Measurements from ENCODE around the gene E4F1. TPM values are rescaled to one million over a fixed set of nuclear protein-coding genes. Genes with fewer than 3 reads are reported as not detected.

E4F1 gene
- total and polyA plus RNA-seq, 2 of the 13 experiments (the other 11 are each of a cell fraction or from before 2014, with no cell fraction given): 13.8 to 19.5 TPM

- no peak for TF ChIP-seq RNF219 (CRISPR knock-in tag; IDR thresholded peaks at IDR 0.05)
- TF ChIP-seq, protein P1, sequence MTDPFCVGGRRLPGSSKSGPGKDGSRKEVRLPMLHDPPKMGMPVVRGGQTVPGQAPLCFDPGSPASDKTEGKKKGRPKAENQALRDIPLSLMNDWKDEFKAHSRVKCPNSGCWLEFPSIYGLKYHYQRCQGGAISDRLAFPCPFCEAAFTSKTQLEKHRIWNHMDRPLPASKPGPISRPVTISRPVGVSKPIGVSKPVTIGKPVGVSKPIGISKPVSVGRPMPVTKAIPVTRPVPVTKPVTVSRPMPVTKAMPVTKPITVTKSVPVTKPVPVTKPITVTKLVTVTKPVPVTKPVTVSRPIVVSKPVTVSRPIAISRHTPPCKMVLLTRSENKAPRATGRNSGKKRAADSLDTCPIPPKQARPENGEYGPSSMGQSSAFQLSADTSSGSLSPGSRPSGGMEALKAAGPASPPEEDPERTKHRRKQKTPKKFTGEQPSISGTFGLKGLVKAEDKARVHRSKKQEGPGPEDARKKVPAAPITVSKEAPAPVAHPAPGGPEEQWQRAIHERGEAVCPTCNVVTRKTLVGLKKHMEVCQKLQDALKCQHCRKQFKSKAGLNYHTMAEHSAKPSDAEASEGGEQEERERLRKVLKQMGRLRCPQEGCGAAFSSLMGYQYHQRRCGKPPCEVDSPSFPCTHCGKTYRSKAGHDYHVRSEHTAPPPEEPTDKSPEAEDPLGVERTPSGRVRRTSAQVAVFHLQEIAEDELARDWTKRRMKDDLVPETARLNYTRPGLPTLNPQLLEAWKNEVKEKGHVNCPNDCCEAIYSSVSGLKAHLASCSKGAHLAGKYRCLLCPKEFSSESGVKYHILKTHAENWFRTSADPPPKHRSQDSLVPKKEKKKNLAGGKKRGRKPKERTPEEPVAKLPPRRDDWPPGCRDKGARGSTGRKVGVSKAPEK (CRISPR knock-in tag; IDR thresholded peaks at IDR 0.05; ENCODE audit: borderline replicate concordance): no peak
- TF ChIP-seq REL (CRISPR knock-in tag; conservative IDR thresholded peaks at IDR 0.05): peak; percentile 89
- TF ChIP-seq ZNF484 (CRISPR knock-in tag; IDR thresholded peaks at IDR 0.05; ENCODE audit: borderline replicate concordance, low read depth): no peak
- peak; percentile 98 for TF ChIP-seq SRSF1 (optimal IDR thresholded peaks at IDR 0.05; ENCODE audit: low read depth, low read length)
- 0 out of 2 replicates have a peak, but pooled peaks have one; percentile 23 for TF ChIP-seq TEF (CRISPR knock-in tag; IDR thresholded peaks at IDR 0.05)
- TF ChIP-seq, protein P2, sequence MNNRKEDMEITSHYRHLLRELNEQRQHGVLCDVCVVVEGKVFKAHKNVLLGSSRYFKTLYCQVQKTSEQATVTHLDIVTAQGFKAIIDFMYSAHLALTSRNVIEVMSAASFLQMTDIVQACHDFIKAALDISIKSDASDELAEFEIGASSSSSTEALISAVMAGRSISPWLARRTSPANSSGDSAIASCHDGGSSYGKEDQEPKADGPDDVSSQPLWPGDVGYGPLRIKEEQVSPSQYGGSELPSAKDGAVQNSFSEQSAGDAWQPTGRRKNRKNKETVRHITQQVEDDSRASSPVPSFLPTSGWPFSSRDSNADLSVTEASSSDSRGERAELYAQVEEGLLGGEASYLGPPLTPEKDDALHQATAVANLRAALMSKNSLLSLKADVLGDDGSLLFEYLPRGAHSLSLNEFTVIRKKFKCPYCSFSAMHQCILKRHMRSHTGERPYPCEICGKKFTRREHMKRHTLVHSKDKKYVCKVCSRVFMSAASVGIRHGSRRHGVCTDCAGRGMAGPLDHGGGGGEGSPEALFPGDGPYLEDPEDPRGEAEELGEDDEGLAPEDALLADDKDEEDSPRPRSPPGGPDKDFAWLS (CRISPR knock-in tag; IDR thresholded peaks at IDR 0.05; ENCODE audit: borderline replicate concordance): peak; percentile 62; the same call in 1 of the 2 replicates
- TF ChIP-seq, protein P3, sequence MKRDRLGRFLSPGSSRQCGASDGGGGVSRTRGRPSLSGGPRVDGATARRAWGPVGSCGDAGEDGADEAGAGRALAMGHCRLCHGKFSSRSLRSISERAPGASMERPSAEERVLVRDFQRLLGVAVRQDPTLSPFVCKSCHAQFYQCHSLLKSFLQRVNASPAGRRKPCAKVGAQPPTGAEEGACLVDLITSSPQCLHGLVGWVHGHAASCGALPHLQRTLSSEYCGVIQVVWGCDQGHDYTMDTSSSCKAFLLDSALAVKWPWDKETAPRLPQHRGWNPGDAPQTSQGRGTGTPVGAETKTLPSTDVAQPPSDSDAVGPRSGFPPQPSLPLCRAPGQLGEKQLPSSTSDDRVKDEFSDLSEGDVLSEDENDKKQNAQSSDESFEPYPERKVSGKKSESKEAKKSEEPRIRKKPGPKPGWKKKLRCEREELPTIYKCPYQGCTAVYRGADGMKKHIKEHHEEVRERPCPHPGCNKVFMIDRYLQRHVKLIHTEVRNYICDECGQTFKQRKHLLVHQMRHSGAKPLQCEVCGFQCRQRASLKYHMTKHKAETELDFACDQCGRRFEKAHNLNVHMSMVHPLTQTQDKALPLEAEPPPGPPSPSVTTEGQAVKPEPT (CRISPR knock-in tag; IDR thresholded peaks at IDR 0.05; ENCODE audit: low read depth): no peak
- no peak for TF ChIP-seq ZNF362 (CRISPR knock-in tag; IDR thresholded peaks at IDR 0.05; ENCODE audit: borderline replicate concordance)
- TF ChIP-seq NKX3-1 (CRISPR knock-in tag; IDR thresholded peaks at IDR 0.05): no peak
- peak; percentile 89 for TF ChIP-seq ZNF501 (CRISPR knock-in tag; IDR thresholded peaks at IDR 0.05)
- no peak for TF ChIP-seq MAF1 (CRISPR knock-in tag; IDR thresholded peaks at IDR 0.05; ENCODE audit: borderline replicate concordance)
- 0 out of 2 replicates have a peak, but pooled peaks have one; percentile 35 for TF ChIP-seq KLF11 (CRISPR knock-in tag; IDR thresholded peaks at IDR 0.05)
- peak; percentile 85 for TF ChIP-seq ZBTB2 (CRISPR knock-in tag; IDR thresholded peaks at IDR 0.05; ENCODE audit: low read depth)
- TF ChIP-seq ZNF354B (CRISPR knock-in tag; IDR thresholded peaks at IDR 0.05): no peak
Observed at GRCh38 chr16:2251296-2252111, 28.1 kb downstream of the E4F1 start, which contains the start of gene ECI1 (continued).
